Naive B cell (primary cell): ENCODE results near the gene CHADL. TPM values are rescaled to one million over a fixed set of nuclear protein-coding genes. Genes with fewer than 3 reads are reported as not detected.

Source experiments
- ATAC-seq, 2 donors: fragments of 150-1000 bp; cut with Tn5 transposase; 2 replicates each; pipeline ENCODE4 v1.10.0; 2021; ENCODE audit warnings: low read depth in 2 of 2, mild to moderate bottlenecking in 2 of 2, moderate library complexity in 2 of 2
- DNase-seq: peaks from one replicate; pipeline ENCODE4 v3.0.0; 2022
- H3K27ac Mint-ChIP-seq, 6 donors: one replicate each; pipeline ENCODE4 v1.8.0; 2020 to 2022; ENCODE audit warnings: mild to moderate bottlenecking in 6 of 6, mixed read lengths in 6 of 6, moderate library complexity in 5 of 6, inconsistent platforms in 2 of 6
- H3K27me3 Mint-ChIP-seq, 3 donors: one replicate each; pipeline ENCODE4 v1.8.0; 2021 to 2022; ENCODE audit warnings: mixed read lengths in 3 of 3, mild to moderate bottlenecking in 1 of 3
- H3K36me3 Mint-ChIP-seq, 2 donors: one replicate each; pipeline ENCODE4 v1.8.0; 2020 to 2022; ENCODE audit warnings: mixed read lengths in 2 of 2, inconsistent platforms in 1 of 2, mild to moderate bottlenecking in 1 of 2
- H3K4me1 Mint-ChIP-seq, 3 donors: one replicate each; pipeline ENCODE4 v1.8.0; 2020 to 2022; ENCODE audit warnings: mixed read lengths in 3 of 3, inconsistent platforms in 1 of 3, mild to moderate bottlenecking in 1 of 3, moderate library complexity in 1 of 3
- H3K4me3 Mint-ChIP-seq, 8 donors: one replicate each; pipeline ENCODE4 v1.8.0; 2020 to 2022; ENCODE audit warnings: mild to moderate bottlenecking in 8 of 8, mixed read lengths in 8 of 8, moderate library complexity in 8 of 8, inconsistent platforms in 2 of 8
- H3K9me3 Mint-ChIP-seq, 7 donors: one replicate each; pipeline ENCODE4 v1.8.0; 2020 to 2022; ENCODE audit warnings: mixed read lengths in 7 of 7, mild to moderate bottlenecking in 5 of 7, inconsistent platforms in 2 of 7, moderate library complexity in 1 of 7
- polyA plus RNA-seq, 6 donors: library from polyadenylated mRNA; unstranded; fragments of 300-500 nt; fragmentation: Illumina TruSeq; gene quantifications; one replicate each; pipeline ENCODE4 v1.2.3, GENCODE V29; 2021; ENCODE audit warnings: low read depth in 6 of 6

The CHADL gene
- not detected for polyA plus RNA-seq

GRCh38 chr22:41240377-41241132, at the start of gene CHADL:
Gene CHADL, minus strand, starts transcription at chr22:41240931. Its CDS starts 50 bp downstream, at chr22:41240881.
- Mint-ChIP-seq H3K27me3 (no peaks in the 10 kb centered on the region), H3K4me3 (peak within 1 kb of the TSS in 4 of 8 donors; percentile 33 to 78 (median 46)), H3K36me3 (no peaks in the 10 kb centered on the region), H3K27ac (peak within 1 kb of the TSS in 3 of 6 donors; percentile 60 to 89 (median 82)), H3K9me3 (peaks cover 0 to 2% (median 0%) of the 10 kb centered on the region in 7 donors), H3K4me1 (peaks cover 0 to 9% (median 6%) of the 10 kb centered on the region in 3 donors)
- DNase-seq (no peak), ATAC-seq (no peak)

DNA sequence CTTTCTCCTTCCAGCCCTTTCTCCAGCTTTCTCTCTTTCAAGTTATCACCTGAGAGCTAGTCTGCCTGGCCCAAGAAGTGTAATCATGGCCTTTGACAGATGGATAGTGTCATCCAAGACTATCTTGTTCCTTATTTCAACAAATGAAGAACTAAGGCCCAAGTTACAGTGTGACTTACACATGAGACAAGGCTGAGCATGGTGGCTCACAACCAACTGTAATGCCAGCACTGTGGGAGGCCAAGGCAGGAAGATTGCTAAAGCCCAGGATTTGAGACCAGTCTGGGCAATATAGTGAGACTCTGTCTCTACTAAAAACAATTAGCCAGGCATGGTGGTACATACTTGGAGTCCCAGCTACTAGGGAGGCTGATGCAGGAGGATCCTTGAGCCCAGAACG, 48.9 kb upstream of the CHADL start:
- Mint-ChIP-seq H3K4me3 (peak overlapping the region in 2 of 8 donors; percentile 24 to 67), H3K27ac (peak overlapping the region in 5 of 6 donors; percentile 40 to 73 (median 70)), H3K36me3 (no peaks in the 10 kb centered on the region), H3K27me3 (no peaks in the 10 kb centered on the region), H3K9me3 (no peaks in the 10 kb centered on the region), H3K4me1 (peaks cover 5 to 22% (median 14%) of the 10 kb centered on the region in 3 donors)
- ATAC-seq (no peak), DNase-seq (no peak)

GRCh38 chr22:41288245-41288946, 47.7 kb upstream of the CHADL start:
- H3K27me3 Mint-ChIP-seq = no peaks in the 10 kb centered on the region
- no peaks in the 10 kb centered on the region for H3K9me3 Mint-ChIP-seq
- peaks cover 5 to 31% (median 17%) of the 10 kb centered on the region in 3 donors for H3K4me1 Mint-ChIP-seq
- H3K4me3 Mint-ChIP-seq = peak overlapping the region in 6 of 8 donors; percentile 22 to 73 (median 62)
- H3K36me3 Mint-ChIP-seq = peaks cover 3 to 4% of the 10 kb centered on the region in 2 donors
- DNase-seq (no peak), ATAC-seq (no peak)
- H3K27ac Mint-ChIP-seq = peak overlapping the region in 5 of 6 donors; percentile 9 to 99 (median 88)

- Mint-ChIP-seq H3K27me3 (no peaks in the 10 kb centered on the region), H3K36me3 (peaks cover 4 to 7% of the 10 kb centered on the region in 2 donors), H3K4me1 (peaks cover 5 to 33% (median 22%) of the 10 kb centered on the region in 3 donors), H3K9me3 (no peaks in the 10 kb centered on the region), H3K4me3 (peak overlapping the region; percentile 81 to 99 (median 94)), H3K27ac (peak overlapping the region; percentile 99 to 100 (median 99))
- DNase-seq (peak; percentile 81), ATAC-seq (peak; percentile 58 to 64)
Measured at GRCh38 chr22:41286639-41287091, 45.9 kb upstream of the CHADL start.

- H3K27me3 Mint-ChIP-seq = no peaks in the 10 kb centered on the region
- ATAC-seq = peak; percentile 87 to 88
Measured at GRCh38 chr22:41285820-41286638, 45.3 kb upstream of the CHADL start, which contains the start of gene RANGAP1. Gene RANGAP1, minus strand, starts transcription at chr22:41286187. Its CDS starts 5,143 bp downstream, at chr22:41281044.

DNA sequence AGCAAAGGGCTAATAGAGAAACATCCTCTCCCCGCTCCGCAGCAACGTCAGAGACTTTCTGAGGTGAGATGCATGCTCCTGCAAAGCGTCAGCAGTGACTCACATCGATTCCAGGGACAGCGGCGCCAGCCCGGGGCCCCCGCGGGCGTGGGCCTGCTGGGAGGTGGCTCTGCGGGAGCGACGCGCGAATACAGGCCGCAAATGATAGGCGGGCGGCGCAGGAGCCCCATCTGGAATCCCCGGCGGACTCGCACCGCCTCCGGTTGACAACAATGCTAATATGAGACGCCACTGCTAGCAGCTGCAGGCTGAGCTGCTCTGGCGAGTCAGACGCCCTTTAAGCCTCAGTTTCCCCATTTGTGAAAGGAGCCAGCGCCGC, 44.7 kb upstream of the CHADL start:
- peak overlapping the region; percentile 81 to 99 (median 94) for H3K4me3 Mint-ChIP-seq
- peak overlapping the region in 5 of 6 donors; percentile 86 to 100 (median 99) for H3K27ac Mint-ChIP-seq
- peaks cover 4 to 7% of the 10 kb centered on the region in 2 donors for H3K36me3 Mint-ChIP-seq
- H3K9me3 Mint-ChIP-seq = no peaks in the 10 kb centered on the region
- DNase-seq (peak; percentile 37), ATAC-seq (peak in 1 of 2 donors; percentile 2)
- H3K4me1 Mint-ChIP-seq = peaks cover 5 to 33% (median 22%) of the 10 kb centered on the region in 3 donors
- no peaks in the 10 kb centered on the region for H3K27me3 Mint-ChIP-seq

More at GRCh38 chr22:41285820-41286638, 45.3 kb upstream of the CHADL start, which contains the start of gene RANGAP1:
- peaks cover 4 to 7% of the 10 kb centered on the region in 2 donors for H3K36me3 Mint-ChIP-seq
- peak within 1 kb of the TSS; percentile 99 to 100 (median 99) for H3K27ac Mint-ChIP-seq
- peak within 1 kb of the TSS; percentile 81 to 99 (median 94) for H3K4me3 Mint-ChIP-seq
- no peaks in the 10 kb centered on the region for H3K9me3 Mint-ChIP-seq
- peak; percentile 99 for DNase-seq
- H3K4me1 Mint-ChIP-seq = peaks cover 5 to 33% (median 22%) of the 10 kb centered on the region in 3 donors

DNA sequence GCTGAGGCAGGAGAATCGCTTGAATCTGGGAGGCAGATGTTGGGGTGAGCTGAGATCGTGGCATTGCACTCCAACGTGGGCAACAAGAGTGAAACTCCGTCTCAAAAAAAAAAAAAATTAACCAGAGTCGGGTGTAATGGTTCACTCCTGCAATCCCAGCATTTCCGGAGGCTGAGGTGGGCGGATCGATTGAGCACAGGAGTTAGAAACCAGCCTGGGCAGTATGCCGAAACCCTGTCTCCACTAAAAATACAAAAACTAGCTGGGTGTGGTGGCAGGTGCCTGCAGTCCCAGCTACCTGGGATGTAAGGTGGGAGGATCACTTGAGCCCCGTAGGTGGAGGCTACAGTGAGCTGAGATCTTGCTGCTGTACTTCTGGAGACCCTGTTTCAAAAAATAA, 43.7 kb upstream of the CHADL start:
- DNase-seq (no peak), ATAC-seq (no peak)
- Mint-ChIP-seq H3K4me3 (peak overlapping the region; percentile 15 to 99 (median 92)), H3K36me3 (peaks cover 4 to 7% of the 10 kb centered on the region in 2 donors), H3K4me1 (peaks cover 5 to 36% (median 22%) of the 10 kb centered on the region in 3 donors), H3K27me3 (no peaks in the 10 kb centered on the region), H3K9me3 (no peaks in the 10 kb centered on the region), H3K27ac (peak overlapping the region in 1 of 6 donors; percentile 99)

GRCh38 chr22:41280854-41281253, 40.1 kb upstream of the CHADL start:
- Mint-ChIP-seq H3K4me1 (peaks cover 0 to 23% (median 18%) of the 10 kb centered on the region in 3 donors), H3K27me3 (no peaks in the 10 kb centered on the region), H3K9me3 (no peaks in the 10 kb centered on the region), H3K36me3 (peaks cover 18 to 19% of the 10 kb centered on the region in 2 donors), H3K27ac (peak overlapping the region in 2 of 6 donors; percentile 77 to 91), H3K4me3 (peak overlapping the region in 1 of 8 donors; percentile 30)
- ATAC-seq (no peak), DNase-seq (no peak)

DNA sequence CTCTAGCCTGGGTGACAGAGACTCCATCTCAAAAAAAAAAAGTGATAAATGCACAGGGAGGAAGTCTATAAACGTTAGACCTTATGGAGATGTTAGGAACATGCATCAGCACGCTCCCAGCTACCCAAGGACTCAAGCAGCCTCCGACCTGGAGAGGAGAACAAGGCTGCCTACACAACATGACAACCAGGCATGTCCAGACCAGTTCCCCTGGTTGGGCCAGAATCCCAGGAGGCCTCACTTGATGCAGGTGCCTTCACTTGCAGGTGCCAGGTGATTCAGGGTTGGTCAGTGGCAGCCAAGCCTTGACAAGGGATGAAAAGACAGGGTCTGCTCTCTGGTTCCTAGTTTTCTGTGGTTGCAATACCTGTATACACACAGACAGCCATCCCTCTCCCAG, 39.3 kb upstream of the CHADL start:
- Mint-ChIP-seq H3K9me3 (no peaks in the 10 kb centered on the region), H3K36me3 (peaks cover 19 to 20% of the 10 kb centered on the region in 2 donors), H3K27ac (no peak overlapping the region), H3K27me3 (no peaks in the 10 kb centered on the region), H3K4me1 (peaks cover 0 to 21% (median 14%) of the 10 kb centered on the region in 3 donors), H3K4me3 (no peak overlapping the region)
- DNase-seq = no peak
- no peak for ATAC-seq

- H3K4me1 Mint-ChIP-seq = peaks cover 0 to 5% (median 4%) of the 10 kb centered on the region in 3 donors
- no peak overlapping the region for H3K4me3 Mint-ChIP-seq
- no peaks in the 10 kb centered on the region for H3K9me3 Mint-ChIP-seq
- no peak overlapping the region for H3K27ac Mint-ChIP-seq
- peaks cover 21 to 27% of the 10 kb centered on the region in 2 donors for H3K36me3 Mint-ChIP-seq
- no peak for ATAC-seq
- no peaks in the 10 kb centered on the region for H3K27me3 Mint-ChIP-seq
- no peak for DNase-seq
Measured at GRCh38 chr22:41274856-41275255, 34.1 kb upstream of the CHADL start.

DNA sequence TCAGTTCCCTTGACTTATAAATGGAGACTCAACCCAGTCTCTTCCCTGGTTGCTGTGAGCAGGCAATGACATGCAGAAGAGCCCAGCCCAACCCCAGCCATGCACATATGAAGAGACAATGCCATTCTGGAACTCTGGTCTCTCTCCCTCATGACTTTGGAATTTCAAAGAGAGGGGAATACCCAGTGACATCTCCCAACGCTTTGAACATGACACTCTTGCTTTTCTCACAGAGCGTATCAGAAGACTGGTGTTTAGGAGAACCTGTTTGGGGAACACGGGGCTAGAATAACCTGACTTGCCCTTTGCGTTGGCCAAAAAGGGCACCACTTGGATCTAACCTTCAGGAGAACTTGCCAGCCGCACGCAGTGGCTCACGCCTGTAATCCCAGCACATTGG, 32.4 kb upstream of the CHADL start:
- H3K9me3 Mint-ChIP-seq = no peaks in the 10 kb centered on the region
- ATAC-seq (no peak), DNase-seq (no peak)
- peaks cover 21 to 23% of the 10 kb centered on the region in 2 donors for H3K36me3 Mint-ChIP-seq
- no peaks in the 10 kb centered on the region for H3K27me3 Mint-ChIP-seq
- H3K4me1 Mint-ChIP-seq = peaks cover 0 to 4% (median 4%) of the 10 kb centered on the region in 3 donors
- H3K27ac Mint-ChIP-seq = peak overlapping the region in 1 of 6 donors; percentile 15
- no peak overlapping the region for H3K4me3 Mint-ChIP-seq

DNA sequence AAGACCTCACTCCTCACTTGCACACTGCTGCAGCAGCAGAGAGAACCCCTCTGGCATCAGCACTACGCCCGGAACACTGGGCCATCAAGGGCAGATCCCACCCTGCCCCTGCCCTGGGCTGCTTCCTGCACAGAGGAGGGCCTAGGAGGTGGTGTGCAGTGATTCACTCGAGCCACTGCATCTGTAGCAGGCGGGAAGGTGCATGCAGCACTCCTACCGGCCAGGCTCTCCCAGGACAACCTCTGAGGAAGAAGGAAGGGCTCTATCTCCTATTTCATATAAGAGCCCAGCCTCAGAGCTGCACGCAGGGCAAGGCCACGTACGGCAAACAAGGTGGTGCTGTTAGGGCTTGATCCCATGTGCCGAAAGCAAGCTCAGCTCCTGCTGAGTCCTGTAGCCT, 31.1 kb upstream of the CHADL start:
- ATAC-seq (no peak), DNase-seq (no peak)
- H3K4me3 Mint-ChIP-seq = no peak overlapping the region
- H3K9me3 Mint-ChIP-seq = no peaks in the 10 kb centered on the region
- peak overlapping the region in 1 of 6 donors; percentile 9 for H3K27ac Mint-ChIP-seq
- no peaks in the 10 kb centered on the region for H3K4me1 Mint-ChIP-seq
- no peaks in the 10 kb centered on the region for H3K27me3 Mint-ChIP-seq
- peaks cover 15 to 17% of the 10 kb centered on the region in 2 donors for H3K36me3 Mint-ChIP-seq
